ENCODE data around the gene SBF2.

SBF2 gene

DNA sequence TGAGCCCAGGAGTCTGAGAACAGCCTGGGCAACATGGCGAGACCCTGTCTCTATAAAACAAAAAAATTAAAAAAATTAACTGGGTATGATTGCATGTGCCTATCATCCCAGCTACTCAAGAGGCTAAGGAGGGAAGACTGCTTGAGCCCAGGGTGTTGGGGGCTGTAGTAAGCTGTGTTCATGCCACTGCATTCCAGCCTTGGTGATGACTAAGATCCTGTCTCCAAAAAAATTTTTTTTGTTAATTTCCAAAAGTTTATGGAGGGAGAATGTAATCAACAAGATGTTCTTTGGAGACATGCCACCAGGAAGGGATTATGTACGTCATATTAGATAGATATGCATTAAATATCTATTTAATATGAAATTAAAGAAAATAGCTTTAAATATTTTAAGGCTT lies 267.5 kb downstream of the SBF2 start:
- no peak for DNase-seq (ENCODE audit: low read depth)

GRCh38 chr11:10023212-10023611 lies 270.8 kb downstream of the SBF2 start:
- no peak overlapping the region for H3K4me3 ChIP-seq (ENCODE audit: low read depth, low read length)
- DNase-seq (ENCODE audit: low read depth) = no peak
- TF ChIP-seq, protein P1, sequence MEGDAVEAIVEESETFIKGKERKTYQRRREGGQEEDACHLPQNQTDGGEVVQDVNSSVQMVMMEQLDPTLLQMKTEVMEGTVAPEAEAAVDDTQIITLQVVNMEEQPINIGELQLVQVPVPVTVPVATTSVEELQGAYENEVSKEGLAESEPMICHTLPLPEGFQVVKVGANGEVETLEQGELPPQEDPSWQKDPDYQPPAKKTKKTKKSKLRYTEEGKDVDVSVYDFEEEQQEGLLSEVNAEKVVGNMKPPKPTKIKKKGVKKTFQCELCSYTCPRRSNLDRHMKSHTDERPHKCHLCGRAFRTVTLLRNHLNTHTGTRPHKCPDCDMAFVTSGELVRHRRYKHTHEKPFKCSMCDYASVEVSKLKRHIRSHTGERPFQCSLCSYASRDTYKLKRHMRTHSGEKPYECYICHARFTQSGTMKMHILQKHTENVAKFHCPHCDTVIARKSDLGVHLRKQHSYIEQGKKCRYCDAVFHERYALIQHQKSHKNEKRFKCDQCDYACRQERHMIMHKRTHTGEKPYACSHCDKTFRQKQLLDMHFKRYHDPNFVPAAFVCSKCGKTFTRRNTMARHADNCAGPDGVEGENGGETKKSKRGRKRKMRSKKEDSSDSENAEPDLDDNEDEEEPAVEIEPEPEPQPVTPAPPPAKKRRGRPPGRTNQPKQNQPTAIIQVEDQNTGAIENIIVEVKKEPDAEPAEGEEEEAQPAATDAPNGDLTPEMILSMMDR (IDR thresholded peaks at IDR 0.05; ENCODE audit: low read depth, low read length, missing control alignments) = no peak

More for the DNA sequence above, 267.5 kb downstream of the SBF2 start:
- no peak overlapping the region for H3K4me3 ChIP-seq (ENCODE audit: low read depth, low read length)
- TF ChIP-seq, protein P1 (IDR thresholded peaks at IDR 0.05; ENCODE audit: low read depth, low read length, missing control alignments) = no peak

DNA sequence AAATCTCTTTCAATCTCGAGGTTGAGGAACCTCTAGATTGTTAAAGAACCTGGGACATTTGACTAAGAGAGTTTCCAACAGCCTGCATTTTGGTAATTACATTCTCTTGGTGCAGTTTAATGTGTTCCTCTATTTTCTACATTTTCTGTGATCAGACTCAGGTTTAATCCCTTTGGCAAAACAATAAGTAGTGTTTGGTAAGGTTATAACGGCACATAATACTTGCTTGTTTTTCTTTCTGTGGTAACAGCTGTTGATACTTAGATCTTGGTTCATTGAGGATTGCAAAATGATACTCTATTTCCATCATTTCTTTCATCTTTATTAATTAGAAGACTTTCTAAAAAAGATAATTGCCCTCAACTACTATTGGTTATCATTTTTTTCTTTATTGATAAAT lies 271.3 kb downstream of the SBF2 start:
- no peak for DNase-seq (ENCODE audit: low read depth)
- no peak overlapping the region for H3K4me3 ChIP-seq (ENCODE audit: low read depth, low read length)
- TF ChIP-seq, protein P1 (IDR thresholded peaks at IDR 0.05; ENCODE audit: low read depth, low read length, missing control alignments) = no peak

DNA sequence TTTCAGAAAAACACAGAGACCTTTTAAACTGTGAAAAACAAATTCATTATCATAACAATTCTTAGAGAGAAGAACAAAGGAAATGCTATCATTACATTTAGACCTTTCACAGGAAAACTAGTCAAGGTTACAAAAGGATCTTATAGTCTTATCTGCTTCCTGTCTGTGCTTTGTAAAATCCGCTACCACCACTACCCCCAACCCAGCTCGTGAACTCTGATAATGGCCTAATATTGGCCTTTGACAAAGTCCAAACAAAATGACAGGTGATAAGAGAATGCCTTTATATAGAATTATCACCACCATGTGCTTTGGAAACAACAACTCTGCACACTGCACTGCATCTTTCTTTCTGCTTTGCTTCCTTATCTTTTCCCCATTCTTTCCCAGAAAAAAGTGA lies 272.5 kb downstream of the SBF2 start:
- no peak overlapping the region for H3K4me3 ChIP-seq (ENCODE audit: low read depth, low read length)
- DNase-seq (ENCODE audit: low read depth) = no peak
- TF ChIP-seq, protein P1 (IDR thresholded peaks at IDR 0.05; ENCODE audit: low read depth, low read length, missing control alignments) = no peak

DNA sequence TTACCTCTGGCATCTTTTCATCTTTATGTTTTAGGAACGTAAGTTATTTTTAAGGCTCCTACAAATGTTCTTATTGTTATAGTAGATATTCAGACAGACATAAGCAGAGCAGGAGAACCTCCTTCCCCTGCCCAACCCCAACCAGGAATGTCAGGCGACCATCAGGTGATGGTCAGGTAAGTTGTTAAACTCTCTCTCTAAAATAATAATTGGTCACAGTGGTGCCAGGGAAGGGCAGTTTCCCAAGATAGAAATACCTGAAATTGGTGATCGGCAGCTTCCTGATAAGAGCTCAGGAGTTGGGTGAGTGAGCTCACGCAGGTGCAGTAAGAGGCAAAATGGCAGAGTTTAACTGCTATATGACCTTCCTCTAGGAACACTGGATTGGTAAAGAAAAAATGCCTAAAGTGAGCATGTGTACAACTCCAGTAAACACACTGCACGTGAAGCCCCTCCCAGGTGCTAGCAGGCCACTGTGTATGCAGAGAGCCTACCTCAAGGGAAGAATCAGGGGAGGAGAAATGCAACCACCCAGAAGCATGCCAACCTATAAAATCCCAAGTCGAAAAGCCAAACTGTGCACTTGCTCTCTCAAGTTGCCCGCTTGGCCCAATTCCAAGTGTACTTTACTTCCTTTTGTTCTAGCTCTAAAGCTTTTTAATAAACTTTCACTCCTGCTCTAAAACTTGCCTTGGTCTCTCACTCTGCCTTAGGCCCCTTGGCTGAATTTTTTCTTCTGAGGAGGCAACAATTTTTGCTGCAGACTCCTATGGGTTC lies 273.9 kb downstream of the SBF2 start:
- TF ChIP-seq, protein P1 (IDR thresholded peaks at IDR 0.05; ENCODE audit: low read depth, low read length, missing control alignments) = no peak
- no peak overlapping the region for H3K4me3 ChIP-seq (ENCODE audit: low read depth, low read length)
- DNase-seq (ENCODE audit: low read depth) = no peak

DNA sequence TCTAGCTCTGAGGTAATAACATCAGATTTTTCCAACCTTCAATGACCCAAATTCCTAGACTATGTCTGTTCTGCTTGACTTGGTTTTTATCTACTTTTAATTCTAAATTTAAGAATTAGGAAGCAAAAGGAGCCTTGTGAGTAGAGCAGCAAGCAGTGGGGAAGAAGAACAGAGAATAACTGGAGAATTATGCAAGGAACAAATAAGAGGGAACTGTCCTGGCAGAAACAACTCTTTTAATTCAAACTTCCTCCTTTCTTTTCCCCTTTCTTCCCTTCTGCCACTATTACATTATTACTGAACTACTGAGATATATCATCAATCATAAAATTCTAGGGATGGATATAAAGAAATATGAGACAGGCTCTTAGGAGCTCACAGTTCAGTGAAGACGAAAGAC lies 276.1 kb downstream of the SBF2 start:
- DNase-seq (ENCODE audit: low read depth) = no peak
- TF ChIP-seq, protein P1 (IDR thresholded peaks at IDR 0.05; ENCODE audit: low read depth, low read length, missing control alignments) = no peak
- no peak overlapping the region for H3K4me3 ChIP-seq (ENCODE audit: low read depth, low read length)

GRCh38 chr11:10017050-10017449 lies 277.0 kb downstream of the SBF2 start:
- TF ChIP-seq, protein P1 (IDR thresholded peaks at IDR 0.05; ENCODE audit: low read depth, low read length, missing control alignments) = no peak
- no peak overlapping the region for H3K4me3 ChIP-seq (ENCODE audit: low read depth, low read length)
- DNase-seq (ENCODE audit: low read depth) = no peak
